HG02870 (cell line): Measurements from ENCODE around the gene FTO.
"Not testable (repeated sequence)": the region's sequence is repeated elsewhere in the genome, so short reads cannot be mapped to it uniquely, and the experiment has no call there.

Source experiments
- ATAC-seq: cut with Tn5 transposase; IDR thresholded peaks from one replicate; pipeline ENCODE4 v1.9.1; 2021; ENCODE audit warnings: mild to moderate bottlenecking, moderate library complexity; ENCODE audit not compliant: unreplicated experiment

FTO gene

GRCh38 chr16:53817812-53818550 lies 114.0 kb downstream of the FTO start:
- no peak for ATAC-seq

- no peak for ATAC-seq
Measured at GRCh38 chr16:53821487-53821886, 117.5 kb downstream of the FTO start.

GRCh38 chr16:53821957-53822625 lies 118.1 kb downstream of the FTO start:
- no peak for ATAC-seq

DNA sequence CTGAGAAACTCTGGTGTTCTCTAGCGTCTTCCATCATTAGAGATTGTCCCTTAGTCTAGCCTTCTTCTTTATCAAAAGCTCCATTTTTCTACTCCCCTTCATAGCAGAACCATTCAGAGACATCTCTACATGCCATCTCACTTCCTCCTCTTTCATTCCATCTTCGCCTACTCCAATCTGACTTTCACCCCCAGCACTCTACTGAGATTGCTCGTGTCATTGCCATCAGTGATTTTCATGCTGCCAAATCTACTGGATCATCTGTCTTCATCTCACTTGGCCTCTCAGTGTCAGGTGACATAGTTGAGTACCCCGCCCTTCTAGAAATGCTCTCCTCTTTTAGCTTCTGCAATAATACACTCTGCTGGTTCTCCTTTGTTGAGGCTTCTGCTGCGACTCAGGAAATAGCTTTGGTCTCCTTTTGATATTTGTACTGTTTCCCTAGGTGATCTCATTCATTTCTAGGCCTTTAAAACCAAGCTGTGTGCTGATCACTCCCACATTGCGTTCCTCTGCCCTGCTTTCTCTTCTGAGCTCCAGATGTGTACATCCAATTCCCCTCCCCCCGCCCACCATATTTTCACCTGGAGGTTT lies 119.1 kb downstream of the FTO start:
- no peak for ATAC-seq

GRCh38 chr16:53826658-53827057 lies 122.7 kb downstream of the FTO start:
- no peak for ATAC-seq

DNA sequence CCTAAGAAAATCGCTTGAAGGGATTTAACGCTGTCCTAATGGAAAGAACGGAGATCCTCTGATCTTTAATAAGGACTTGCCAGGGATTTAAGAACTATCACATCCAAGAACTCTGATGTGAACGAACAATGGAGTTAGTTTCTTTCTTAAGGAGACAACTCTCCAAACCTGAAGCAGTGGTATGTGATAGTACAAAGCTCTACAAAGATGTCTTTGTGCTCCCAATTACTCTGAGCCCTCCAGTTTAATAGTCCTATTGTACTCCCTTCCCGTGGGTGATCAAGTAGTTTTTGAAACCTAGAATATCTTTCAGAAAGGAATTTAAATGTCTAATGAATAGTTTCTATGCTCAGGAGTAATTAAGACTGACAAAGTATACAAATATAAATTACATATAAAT lies 123.8 kb downstream of the FTO start:
- no peak for ATAC-seq

- ATAC-seq, result no peak
Measured at GRCh38 chr16:53829186-53829747, 125.3 kb downstream of the FTO start.

- no peak for ATAC-seq
Measured at GRCh38 chr16:53832896-53833544, 129.1 kb downstream of the FTO start.

DNA sequence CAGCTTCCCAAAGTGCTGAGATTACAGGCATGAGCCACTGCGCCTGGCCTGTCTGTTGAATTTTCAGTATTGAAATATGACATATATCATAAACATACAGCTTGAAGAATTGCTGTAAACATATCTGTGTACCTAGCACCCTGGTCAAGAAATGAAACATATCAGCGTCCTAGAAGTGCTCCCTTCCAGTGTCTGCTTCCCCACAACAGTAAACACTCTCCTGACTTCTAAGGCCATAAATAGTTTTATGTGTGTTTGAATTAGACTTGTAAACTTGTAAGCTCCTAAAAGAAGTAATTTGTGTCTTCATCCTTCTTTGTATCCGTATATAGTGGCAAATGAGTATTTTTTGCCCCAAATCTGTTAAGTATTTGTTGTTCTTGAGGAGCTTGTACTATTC lies 132.2 kb downstream of the FTO start:
- no peak for ATAC-seq

- ATAC-seq, result no peak
Measured at GRCh38 chr16:53836680-53837079, 132.7 kb downstream of the FTO start.

- ATAC-seq, result no peak
Measured at GRCh38 chr16:53837426-53837825, 133.5 kb downstream of the FTO start.

DNA sequence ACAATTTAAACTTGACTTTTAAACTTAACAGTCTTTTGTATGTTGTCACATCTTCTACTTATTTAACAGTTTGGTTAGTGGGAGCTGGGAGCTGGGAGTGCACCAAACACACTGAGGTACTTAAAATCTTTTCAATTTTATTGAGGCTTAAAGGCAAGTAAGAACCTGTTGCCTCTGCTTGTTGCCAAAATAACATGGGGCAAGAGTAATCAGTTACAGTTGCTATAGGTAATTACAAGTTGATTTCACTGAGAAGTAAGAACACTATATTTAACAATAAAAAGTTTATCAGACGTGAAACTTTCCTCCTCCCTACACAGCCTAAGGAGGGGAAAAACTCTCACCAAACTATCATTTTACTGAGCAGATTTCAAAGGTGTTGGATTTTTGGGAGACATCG lies 135.2 kb downstream of the FTO start:
- ATAC-seq, result no peak

DNA sequence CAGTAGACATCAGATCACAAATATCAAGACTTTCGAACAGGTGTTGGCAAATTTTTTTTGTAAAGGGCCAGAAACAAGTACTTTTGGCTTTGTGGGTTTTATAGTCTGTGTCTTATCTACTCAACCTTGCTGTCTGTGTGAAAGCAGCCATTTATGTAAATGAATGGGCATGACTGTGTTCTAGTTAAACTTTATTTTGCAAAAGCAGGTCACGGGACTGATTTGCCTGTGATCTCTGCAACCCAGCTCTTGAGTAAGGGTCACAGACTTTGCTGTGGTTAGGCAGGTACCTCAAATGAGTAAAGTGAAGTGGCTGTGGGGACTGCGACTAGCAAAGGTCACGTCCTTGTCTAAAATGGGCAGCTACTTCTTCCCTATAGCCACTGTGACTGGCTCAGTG lies 136.5 kb downstream of the FTO start:
- ATAC-seq, result no peak

- no peak for ATAC-seq
Measured at GRCh38 chr16:53841884-53842283, 137.9 kb downstream of the FTO start.

DNA sequence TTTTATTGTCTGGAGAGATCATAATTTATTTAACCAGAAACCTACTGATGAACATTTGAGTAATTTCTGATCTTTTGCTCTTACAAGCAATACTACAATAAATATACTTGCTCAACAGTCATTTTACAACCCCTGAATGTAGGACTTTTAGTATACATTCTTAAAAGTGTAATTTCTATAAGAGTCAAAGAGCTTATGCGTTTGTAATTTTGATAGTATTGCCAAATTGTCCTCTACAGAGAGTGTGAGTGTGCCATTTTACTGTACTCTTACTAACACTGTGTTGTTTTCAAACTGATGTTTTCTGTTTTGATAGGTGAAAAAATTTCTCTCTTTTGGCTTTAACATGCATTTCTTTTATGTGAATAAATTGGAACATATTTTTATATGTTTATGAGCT lies 139.1 kb downstream of the FTO start:
- ATAC-seq, result no peak

- ATAC-seq, result no peak
Measured at GRCh38 chr16:53844804-53845203, 140.8 kb downstream of the FTO start.

DNA sequence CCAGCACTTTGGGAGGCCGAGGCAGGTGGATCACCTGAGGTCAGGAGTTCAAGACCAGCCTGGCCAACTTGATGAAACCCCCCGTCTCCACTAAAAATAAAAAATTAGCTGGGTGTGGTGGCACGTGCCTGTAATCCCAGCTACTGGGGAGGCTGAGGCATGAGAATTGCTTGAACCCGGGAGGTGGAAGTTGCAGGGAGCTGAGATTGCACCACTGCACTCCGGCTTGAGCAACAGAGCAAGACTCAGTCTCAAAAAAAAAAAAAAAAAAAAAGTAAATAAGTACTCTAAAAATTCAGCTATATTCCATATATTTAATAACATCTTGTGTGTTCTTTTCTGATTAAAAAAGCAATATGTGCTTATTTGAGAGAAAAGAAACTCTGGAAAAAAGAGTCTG lies 142.6 kb downstream of the FTO start:
- not testable (repeated sequence) for ATAC-seq

DNA sequence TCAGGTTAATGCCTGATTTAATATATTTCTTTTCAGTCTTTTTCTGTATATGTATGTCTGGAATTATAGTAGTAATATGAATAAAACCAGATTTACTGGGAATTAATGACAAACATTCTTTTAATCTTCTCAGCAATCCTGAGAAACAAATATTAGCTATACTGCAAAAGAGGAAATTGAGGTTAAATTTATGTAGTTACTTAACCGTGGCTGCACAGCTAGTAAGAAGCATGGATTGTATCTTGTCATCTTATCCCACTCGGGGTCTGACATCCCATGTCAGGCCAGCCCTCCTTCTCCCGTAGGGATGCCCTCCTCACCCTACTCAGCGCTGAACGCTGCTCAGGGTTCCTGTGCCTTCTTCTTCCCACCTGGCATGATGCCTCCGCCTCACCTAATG lies 143.0 kb downstream of the FTO start:
- ATAC-seq, result no peak

- no peak for ATAC-seq
Measured at GRCh38 chr16:53848277-53848942, 144.5 kb downstream of the FTO start.

- no peak for ATAC-seq
Measured at GRCh38 chr16:53848950-53849349, 145.0 kb downstream of the FTO start.

DNA sequence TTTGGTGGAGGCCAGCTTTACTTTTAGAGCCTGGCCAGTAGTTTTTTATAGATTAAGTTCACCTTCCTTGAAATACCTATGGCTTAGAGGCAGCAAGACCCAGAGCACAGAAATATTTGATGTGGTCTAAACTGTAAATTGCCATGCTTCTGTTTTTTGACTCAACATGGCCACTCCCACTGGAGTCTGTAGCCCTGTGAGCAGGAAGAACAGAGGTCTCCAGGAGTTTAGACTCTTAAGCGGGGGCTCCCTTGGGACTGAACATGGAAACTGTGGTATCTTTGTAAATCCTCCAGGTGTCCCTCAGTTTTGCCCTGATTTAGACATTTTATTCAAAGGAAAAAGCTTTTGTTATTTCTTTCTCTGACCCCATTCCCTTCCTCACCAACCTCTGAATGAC lies 145.6 kb downstream of the FTO start:
- ATAC-seq, result no peak
